Tibial nerve (tissue), 4 donors: ENCODE measurements around the gene NRXN3.

Source experiments
- CTCF ChIP-seq, 5 experiments: fragments of 200-600 bp in 3 of 5; fragments of 450-650 bp in 2 of 5; sonication (generic) in 3 of 5; IDR thresholded peaks; one replicate each; pipeline ENCODE4 v1.5.1; 2016 to 2019; ENCODE audit warnings: antibody characterized with exemption in 5 of 5, mild to moderate bottlenecking in 3 of 5, moderate library complexity in 2 of 5
- EP300 ChIP-seq, 2 donors: sonication (generic); formaldehyde crosslinking; IDR thresholded peaks; one replicate each; pipeline ENCODE4 v1.6.1; 2017; ENCODE audit warnings: antibody characterized with exemption in 2 of 2, mild to moderate bottlenecking in 1 of 2
- POLR2A ChIP-seq, 2 donors: fragments of 450-650 bp; IDR thresholded peaks; one replicate each; pipeline ENCODE4 v1.6.1; 2017; ENCODE audit warnings: antibody characterized with exemption in 2 of 2, mild to moderate bottlenecking in 2 of 2, moderate library complexity in 2 of 2

GRCh38 chr14:79408696-79409095, 1238.5 kb downstream of the NRXN3 start:
- TF ChIP-seq CTCF (IDR thresholded peaks at IDR 0.05) (no peak), POLR2A (IDR thresholded peaks at IDR 0.05) (no peak), EP300 (IDR thresholded peaks at IDR 0.05) (no peak)
